HG03469 (cell line): Measurements from ENCODE around the gene HS6ST1.
A peak's percentile ranks its signal among the peaks of the same experiment; 100 is the strongest.

ENCODE experiments used
- ATAC-seq: cut with Tn5 transposase; IDR thresholded peaks from one replicate; pipeline ENCODE4 v1.9.1; 2021; ENCODE audit warnings: mild to moderate bottlenecking, moderate library complexity, moderate number of reproducible peaks; ENCODE audit not compliant: unreplicated experiment

The HS6ST1 gene

GRCh38 chr2:128318776-128319464, at the start of gene HS6ST1:
TSS of gene HS6ST1 (minus strand) at chr2:128318868. CDS start at chr2:128318563, 305 bp downstream.
- ATAC-seq = peak; percentile 50

GRCh38 chr2:128367601-128368359, 49.1 kb upstream of the HS6ST1 start:
- no peak for ATAC-seq

GRCh38 chr2:128366713-128367511, 48.2 kb upstream of the HS6ST1 start:
- no peak for ATAC-seq

GRCh38 chr2:128365217-128365905, 46.7 kb upstream of the HS6ST1 start:
- no peak for ATAC-seq

- ATAC-seq = no peak
Observed at GRCh38 chr2:128364441-128364911, 45.8 kb upstream of the HS6ST1 start.

GRCh38 chr2:128363934-128364361, 45.3 kb upstream of the HS6ST1 start:
- ATAC-seq = no peak

- ATAC-seq = no peak
Observed at GRCh38 chr2:128362889-128363228, 44.2 kb upstream of the HS6ST1 start.

- ATAC-seq = no peak
Observed at GRCh38 chr2:128362176-128362888, 43.7 kb upstream of the HS6ST1 start.

- ATAC-seq = no peak
Observed at GRCh38 chr2:128361376-128362131, 42.9 kb upstream of the HS6ST1 start.

- ATAC-seq = no peak
Observed at GRCh38 chr2:128360711-128361110, 42.0 kb upstream of the HS6ST1 start.

GRCh38 chr2:128359841-128360240, 41.2 kb upstream of the HS6ST1 start:
- no peak for ATAC-seq

GRCh38 chr2:128358941-128359731, 40.5 kb upstream of the HS6ST1 start:
- no peak for ATAC-seq

- no peak for ATAC-seq
Observed at GRCh38 chr2:128357506-128358370, 39.1 kb upstream of the HS6ST1 start.

GRCh38 chr2:128356127-128356526, 37.5 kb upstream of the HS6ST1 start:
- no peak for ATAC-seq

- no peak for ATAC-seq
Observed at GRCh38 chr2:128354726-128355470, 36.2 kb upstream of the HS6ST1 start.

GRCh38 chr2:128354161-128354560, 35.5 kb upstream of the HS6ST1 start:
- no peak for ATAC-seq

- no peak for ATAC-seq
Observed at GRCh38 chr2:128350736-128351135, 32.1 kb upstream of the HS6ST1 start.
